Eye (tissue), 1 donor: ENCODE data around the gene RASAL1.
A peak's percentile ranks its signal among the peaks of the same experiment; 100 is the strongest.

Experiments
- DNase-seq: peaks from one replicate; pipeline ENCODE4 v3.0.0-alpha.2; 2015

RASAL1 gene

GRCh38 chr12:113162102-113163029 lies 26.8 kb upstream of the RASAL1 start:
- DNase-seq = peak; percentile 82

DNA sequence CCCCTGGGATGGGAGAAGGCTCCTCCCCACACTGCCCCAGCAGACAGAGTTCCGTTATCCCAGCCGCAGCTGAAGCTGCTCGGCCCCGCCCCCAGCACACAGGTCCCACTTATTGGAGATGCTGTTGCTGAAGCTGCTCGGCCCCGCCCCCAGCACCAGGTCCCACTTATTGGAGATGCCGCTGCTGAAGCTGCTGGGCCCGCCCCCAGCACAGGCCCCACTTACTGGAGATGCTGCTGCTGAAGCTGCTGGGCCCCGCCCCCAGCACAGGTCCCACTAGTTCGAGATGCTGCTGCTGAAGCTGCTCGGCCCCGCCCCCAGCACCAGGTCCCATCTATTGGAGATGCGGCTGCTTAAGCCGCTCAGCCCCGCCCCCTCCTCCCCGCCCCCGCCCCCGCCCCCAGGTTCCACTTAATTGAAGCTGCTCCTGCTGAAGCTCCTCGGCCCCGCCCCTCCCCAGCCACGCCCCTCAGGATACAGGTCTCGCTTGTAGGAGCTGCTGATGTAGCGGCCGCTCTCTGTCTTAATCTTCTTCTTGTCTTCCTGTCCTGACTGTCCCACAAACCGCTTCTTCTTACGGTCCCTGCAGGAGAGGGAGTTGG lies 26.0 kb upstream of the RASAL1 start:
- peak; percentile 88 for DNase-seq

GRCh38 chr12:113159937-113160336 lies 24.4 kb upstream of the RASAL1 start:
- DNase-seq = no peak

- no peak for DNase-seq
Measured at GRCh38 chr12:113158439-113159203, 23.1 kb upstream of the RASAL1 start.

- DNase-seq = no peak
Measured at GRCh38 chr12:113157218-113157859, 21.8 kb upstream of the RASAL1 start.

GRCh38 chr12:113155646-113156045 lies 20.1 kb upstream of the RASAL1 start:
- no peak for DNase-seq

GRCh38 chr12:113155060-113155459 lies 19.5 kb upstream of the RASAL1 start:
- no peak for DNase-seq

DNA sequence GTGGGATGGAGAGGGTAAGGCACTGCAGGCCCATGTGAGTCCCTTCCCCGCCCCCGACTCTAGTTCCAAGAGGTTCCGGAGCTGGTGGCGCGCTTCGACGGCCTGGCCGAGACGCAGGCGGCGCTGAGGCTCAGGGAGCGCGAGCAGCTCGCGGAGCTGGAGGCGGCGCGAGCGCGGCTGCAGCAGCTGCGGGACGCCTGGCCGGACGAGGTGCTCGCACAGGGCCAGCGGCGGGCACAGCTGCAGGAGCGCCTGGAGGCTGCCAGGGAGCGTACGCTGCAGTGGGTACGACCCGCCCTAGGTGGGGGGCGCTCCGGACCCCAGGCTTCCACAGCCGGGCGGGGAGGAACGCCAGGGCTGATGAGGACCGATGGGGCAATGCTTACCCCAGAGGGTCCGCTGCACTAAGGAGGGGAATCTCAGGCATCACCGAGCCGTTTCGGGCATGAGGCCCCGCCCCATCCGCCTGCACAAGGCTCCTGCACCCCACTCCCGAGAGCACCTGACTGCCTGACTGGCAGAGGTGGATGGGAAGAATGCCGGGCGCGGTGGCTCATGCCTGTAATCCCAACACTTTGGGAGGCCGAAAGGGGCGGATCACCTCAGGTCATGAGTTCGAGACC lies 18.9 kb upstream of the RASAL1 start:
- DNase-seq = peak; percentile 69

DNA sequence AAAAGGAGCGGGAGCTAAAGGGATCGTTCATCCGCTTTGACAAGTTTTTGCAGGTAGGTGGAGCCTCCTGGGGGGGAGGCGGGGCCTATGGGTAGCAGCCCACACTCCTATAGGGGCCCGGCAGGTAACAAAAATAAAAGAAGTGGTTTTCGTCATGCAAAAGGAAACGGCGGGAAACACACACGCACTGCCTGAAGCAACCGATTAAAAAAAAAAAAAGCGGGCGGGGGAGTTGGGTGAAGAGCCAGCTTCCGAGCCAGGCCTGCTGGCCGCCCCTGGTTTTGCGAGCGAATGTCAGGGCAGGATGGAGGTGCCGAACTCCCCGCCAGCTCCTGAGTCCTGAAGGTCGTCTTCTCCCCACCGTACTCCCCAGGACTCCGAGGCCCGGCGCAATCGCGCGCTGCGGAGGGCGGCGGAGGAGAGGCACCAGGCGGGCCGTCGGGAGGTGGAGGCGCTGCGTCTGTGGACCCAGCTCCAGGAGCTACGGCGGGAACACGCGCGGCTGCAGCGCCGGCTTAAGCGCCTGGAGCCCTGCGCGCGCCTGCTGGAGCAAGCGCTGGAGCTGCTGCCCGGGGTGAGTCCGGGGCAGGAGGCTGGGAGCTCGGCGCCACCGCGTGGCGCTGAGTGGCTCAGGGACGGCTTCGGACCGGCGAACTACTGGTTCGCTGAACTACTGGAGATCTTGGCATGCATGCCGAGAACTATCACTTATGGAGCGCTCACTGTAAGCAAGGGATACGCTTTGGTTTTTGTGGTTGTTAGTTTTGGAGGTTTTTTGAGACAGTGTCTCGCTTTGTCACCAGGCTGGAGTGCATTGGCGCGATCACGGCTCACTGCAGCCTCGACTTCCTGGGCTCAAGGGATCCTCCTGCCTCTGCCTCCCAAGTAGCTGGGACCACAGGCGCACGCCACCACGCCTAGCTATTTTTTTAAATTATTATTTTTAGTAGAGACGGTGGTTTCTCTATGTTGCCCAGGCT lies 17.6 kb upstream of the RASAL1 start:
- DNase-seq = peak; percentile 82

DNA sequence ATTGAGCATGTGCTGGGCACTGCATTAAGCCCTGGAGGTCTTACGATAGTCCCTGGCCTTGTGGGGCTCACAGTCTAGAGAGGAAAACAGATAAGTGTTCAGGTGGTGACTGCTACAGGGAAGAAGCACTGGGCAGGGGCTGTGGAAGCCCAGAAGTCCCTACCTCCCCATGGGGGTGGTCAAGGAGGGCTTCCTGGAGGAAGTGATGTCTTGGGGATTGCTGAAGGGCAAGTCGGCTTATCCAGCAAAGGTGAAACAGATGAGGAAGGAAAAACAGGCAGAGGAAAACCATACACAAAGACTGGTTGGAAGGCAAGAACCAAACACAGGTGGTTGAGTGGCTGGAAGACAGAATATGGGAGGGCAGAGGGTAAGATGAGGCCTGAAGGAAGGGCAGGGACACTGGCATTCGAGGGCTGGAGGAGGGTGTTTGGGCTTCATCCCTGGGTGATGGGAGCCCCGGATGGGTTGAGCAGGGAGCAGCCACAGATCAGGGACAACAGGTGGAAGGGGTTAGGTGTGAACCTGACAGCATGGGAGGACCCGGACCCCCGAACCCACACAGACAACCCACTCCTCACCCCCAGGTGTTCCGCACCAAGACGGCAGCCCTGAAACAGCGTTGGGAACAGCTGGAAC lies 16.8 kb upstream of the RASAL1 start:
- DNase-seq = no peak

DNA sequence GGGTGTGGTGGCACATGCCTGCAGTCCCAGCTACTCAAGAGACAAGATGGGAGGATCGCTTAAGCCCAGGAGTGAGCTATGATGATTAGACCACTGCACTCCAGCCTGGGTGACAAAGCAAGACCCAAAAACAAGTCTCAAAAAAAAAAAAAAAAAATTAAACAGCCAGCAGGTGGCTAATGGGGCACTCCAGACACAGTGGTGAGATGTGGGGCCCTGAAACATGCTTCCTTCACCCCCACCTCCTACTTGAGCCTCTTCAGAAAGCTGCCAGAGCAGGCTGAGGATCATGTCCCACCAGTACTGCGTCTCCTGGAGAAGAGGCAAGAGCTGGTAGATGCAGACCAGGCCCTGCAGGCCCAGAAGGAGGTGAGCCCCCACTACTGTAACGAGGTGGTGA lies 16.1 kb upstream of the RASAL1 start:
- DNase-seq = no peak

GRCh38 chr12:113149361-113150150 lies 14.0 kb upstream of the RASAL1 start, which contains the start of gene CFAP73:
CFAP73 (plus strand) TSS chr12:113149724; CDS start chr12:113149858, 134 bp downstream.
- DNase-seq = peak; percentile 95

DNA sequence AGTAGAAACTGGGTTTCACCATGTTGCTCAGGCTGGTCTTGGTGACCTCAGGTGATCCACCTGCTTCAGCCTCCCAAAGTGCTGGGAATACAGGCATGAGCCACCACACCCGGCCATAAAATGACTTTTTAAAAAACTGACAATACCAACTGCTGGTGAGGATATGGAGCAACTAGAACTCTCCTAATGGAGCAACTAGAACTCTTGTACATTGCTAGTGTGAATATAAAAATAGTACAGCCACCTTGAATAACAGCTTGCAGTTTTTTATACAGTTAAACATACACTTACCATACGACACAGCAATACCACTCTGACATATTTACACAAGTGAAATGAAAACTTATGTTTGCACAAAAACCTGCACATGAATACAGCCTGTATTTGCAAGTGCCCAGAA lies 11.4 kb upstream of the RASAL1 start:
- DNase-seq = no peak

- no peak for DNase-seq
Measured at GRCh38 chr12:113145720-113146551, 10.4 kb upstream of the RASAL1 start.

DNA sequence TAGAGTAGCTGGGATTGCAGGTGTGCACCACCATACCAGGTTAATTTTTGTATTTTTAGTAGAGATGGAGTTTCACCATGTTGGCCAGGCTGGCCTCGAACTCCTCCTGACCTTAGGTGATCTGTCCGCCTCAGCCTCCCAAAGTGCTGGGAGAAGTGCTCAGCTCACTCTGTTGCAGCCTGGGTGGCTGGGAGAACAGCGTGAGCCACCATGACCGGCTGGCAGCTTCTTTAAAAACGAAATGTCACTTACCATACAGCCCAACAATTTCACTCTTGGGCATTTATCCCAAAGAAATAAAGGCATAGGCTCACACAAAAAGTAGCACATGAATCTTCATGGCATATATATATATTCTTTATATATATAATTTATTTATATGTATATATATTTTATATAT lies 9.2 kb upstream of the RASAL1 start:
- DNase-seq = no peak

DNA sequence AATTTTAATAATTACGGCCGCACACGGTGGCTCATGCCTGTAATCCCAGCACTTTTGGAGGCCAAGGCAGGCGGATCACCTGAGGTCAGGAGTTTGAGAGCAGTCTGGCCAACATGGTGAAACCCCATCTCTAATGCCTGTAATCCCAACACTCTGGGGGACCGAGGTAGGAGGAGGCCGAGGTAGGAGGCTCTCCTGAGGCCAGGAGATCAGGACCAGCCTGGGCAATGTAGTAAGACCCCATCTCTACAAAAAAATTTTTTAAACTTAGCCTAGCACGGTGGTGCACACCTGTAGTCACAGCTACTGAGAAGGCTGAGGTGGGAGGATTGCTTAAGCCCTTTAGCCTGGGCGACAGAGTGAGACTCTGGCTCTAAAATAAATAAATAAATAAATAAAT lies 8.4 kb upstream of the RASAL1 start:
- DNase-seq = no peak

GRCh38 chr12:113142886-113143332 lies 7.3 kb upstream of the RASAL1 start:
- DNase-seq = no peak

DNA sequence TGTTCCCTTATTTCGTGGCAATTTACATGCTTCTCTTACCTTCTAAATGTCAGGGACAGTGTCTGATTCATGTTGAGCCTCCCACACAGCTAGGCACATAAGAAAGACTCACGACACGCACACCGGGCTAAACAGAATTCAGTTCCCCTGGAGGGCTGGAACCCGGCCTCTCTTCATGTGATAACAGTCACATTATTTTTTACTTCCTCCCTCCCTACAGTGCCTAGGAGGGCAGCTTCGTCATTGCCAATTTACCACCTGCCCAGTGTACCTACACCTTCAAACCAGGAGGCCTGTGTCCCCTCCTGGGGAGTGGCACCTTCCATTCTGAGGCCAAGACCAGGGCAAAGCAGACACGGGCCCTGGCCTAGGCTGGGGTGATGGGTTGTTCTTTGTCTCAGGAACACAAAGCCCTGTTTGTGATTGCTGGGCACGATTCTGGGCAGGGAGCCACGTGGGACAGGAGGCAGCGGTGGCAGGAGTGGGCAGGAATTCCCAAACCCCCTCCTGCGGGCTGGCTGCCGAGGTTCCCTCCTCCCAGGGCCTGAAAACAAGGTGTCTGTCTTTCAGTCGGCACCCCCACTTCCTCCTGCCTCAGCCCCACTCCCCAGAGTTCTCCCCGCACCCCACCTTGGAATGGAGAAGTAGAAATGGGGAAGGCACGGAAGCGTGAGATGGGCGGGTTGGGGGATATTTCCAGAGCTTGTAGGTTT lies 6.8 kb upstream of the RASAL1 start:
- DNase-seq = no peak
